ENCODE measurements around the gene SIGLEC5. TPM values are rescaled to one million over a fixed set of nuclear protein-coding genes. Genes with fewer than 3 reads are reported as not detected.

The SIGLEC5 gene
- total and polyA plus RNA-seq, 2 of the 4 experiments (the other 2 are of a cell fraction): not detected

DNA sequence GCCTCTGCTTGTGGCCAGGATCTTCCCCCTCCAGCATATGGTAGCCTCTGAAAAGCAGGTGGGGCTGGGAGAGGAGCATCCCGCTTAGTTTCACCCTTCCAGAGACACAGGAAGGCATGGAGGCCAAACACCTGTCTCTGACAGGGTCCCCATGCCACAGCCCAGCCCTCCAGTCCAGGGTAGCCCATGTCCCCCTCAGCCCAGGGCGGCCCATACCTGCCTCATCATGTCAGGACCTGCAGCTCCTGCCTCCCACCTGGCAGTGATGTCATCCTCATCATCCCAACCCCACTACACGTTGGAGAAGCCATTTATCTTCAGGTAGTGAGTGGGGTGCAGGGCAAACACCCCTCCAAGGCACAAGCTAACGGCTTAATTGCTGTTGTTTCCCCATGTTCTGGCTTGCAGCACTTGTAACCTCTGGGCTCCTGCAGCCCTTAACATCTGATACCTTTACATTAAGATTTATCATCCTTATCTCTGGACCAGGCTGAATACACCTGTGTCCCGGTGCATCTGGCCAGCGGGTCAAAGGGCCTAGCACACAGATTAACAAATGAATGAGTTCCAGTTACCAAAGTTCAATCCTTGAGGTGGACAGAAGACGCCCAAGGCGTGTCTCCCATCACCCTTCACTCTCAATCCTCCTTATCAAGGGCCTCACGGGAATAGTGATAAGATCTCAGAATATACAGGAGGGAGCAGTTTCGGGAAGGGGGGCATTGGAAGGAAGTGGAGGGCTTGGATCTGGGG is 36.9 kb downstream of the SIGLEC5 start:
- Histone ChIP-seq H2BK5ac (ENCODE audit: low read depth, low read length, poor library complexity, severe bottlenecking) (no peak overlapping the region), H3K4me3 (ENCODE audit: insufficient read depth, low read depth, low read length) (peak overlapping the region; percentile 56), H2AK9ac (replicated peaks; ENCODE audit: low read depth, low read length, poor library complexity) (peak overlapping the region; percentile 84), H2BK20ac (ENCODE audit: low read depth, low read length) (no peak overlapping the region), H3K4me1 (ENCODE audit: control insufficient read depth, insufficient read depth, low read length) (peaks cover 3% of the 10 kb centered on the region; the same call in 1 of the 2 replicates), H2BK15ac (ENCODE audit: low read depth, low read length) (no peak overlapping the region), H3K56ac (ENCODE audit: extremely low read depth, insufficient read depth, low read length) (no peak overlapping the region), H2BK120ac (ENCODE audit: low read depth, low read length) (no peak overlapping the region), H2AK5ac (ENCODE audit: low read depth, low read length) (no peak overlapping the region), H3K23ac (ENCODE audit: low read depth, low read length) (peak overlapping the region; percentile 28), H4K91ac (ENCODE audit: insufficient read depth, low read depth, low read length) (0 out of 2 replicates have a peak overlapping the region, but pooled peaks have one; percentile 27), H3K18ac (ENCODE audit: low read depth, low read length) (no peak overlapping the region), H3K9me1 (ENCODE audit: insufficient read depth, low read length) (peaks cover 6% of the 10 kb centered on the region), H3K9ac (ENCODE audit: low read depth, low read length) (peak overlapping the region; percentile 61), H3K27ac (ENCODE audit: insufficient read depth, low read length) (peak overlapping the region; percentile 8; the same call in 1 of the 2 replicates), H4K8ac (ENCODE audit: low read depth in 2 of 2, low read length in 2 of 2) (peak overlapping the region; percentile 74 to 76), H3K4ac (ENCODE audit: low read depth, low read length) (peak overlapping the region; percentile 67), H3K9me3 (ENCODE audit: control insufficient read depth, insufficient read depth, low read length) (no peaks in the 10 kb centered on the region), H2AFZ (replicated peaks; ENCODE audit: low read length, poor library complexity) (peak overlapping the region; percentile 99), H3K4me2 (ENCODE audit: low read depth, low read length) (peak overlapping the region; percentile 92), H3K36me3 (ENCODE audit: control insufficient read depth, insufficient read depth, low read length) (no peaks in the 10 kb centered on the region), H3K14ac (replicated peaks; ENCODE audit: low read depth, low read length) (peak overlapping the region; percentile 36; the same call in 1 of the 2 replicates), H3K79me1 (ENCODE audit: low read depth in 1 of 2, low read length in 2 of 2) (peaks cover 0 to 4% of the 10 kb centered on the region in 2 experiments; a peak in 1 of 4 replicates), H3K27me3 (ENCODE audit: control insufficient read depth, insufficient read depth, low read length) (no peaks in the 10 kb centered on the region), H4K20me1 (ENCODE audit: insufficient read depth, low read length) (no peaks in the 10 kb centered on the region), H4K5ac (ENCODE audit: low read depth, low read length) (peak overlapping the region; percentile 26)
- ChIA-PET CTCF (no interaction called here), POLR2A (ENCODE audit: unreplicated experiment) (interaction anchor here (0.6 kb wide), 1 partner anchor 98 kb away, joined by 4 read pairs; no protein-coding TSS in a partner anchor)
- in situ Hi-C loops (cut with MboI; ENCODE audit: low sequenced_read_pairs): no loop called here
- DNase-seq (no peak), ATAC-seq (ENCODE audit: low read depth) (no peak)
- TF ChIP-seq RFX5 (IDR thresholded peaks at IDR 0.05; ENCODE audit: low read depth, low read length) (no peak), RCOR1 (IDR thresholded peaks at IDR 0.05; ENCODE audit: insufficient replicate concordance, low read length) (no peak), SMC3 (IDR thresholded peaks at IDR 0.05; ENCODE audit: low read depth, low read length) (no peak), POLR2A (IDR thresholded peaks at IDR 0.05; ENCODE audit: low read depth, low read length) (no peak)
- dilution Hi-C loops (cut with HindIII; ENCODE audit: low sequenced_read_pairs, unreplicated experiment): no loop called here
- WGBS, 2 experiments (ENCODE audit: extremely low coverage in 2 of 2, insufficient read length in 1 of 2): 0% methylated on average over 1 of the region's 10 CpGs; no CpG with 5 or more reads in 1 of the 2 experiments
- BruUV-seq (replicated peaks): no TSS peak
- intact Hi-C loops (cut with micrococcal nuclease): loop anchor here (5.0 kb wide), 1 partner anchor 486 kb away; the partner anchor contains the start of gene CTU1
